CD4-positive, alpha-beta T cell treated with Interleukin-4 for 4 hours (primary cell): ENCODE results near the gene NAPSA.
"Not testable (repeated sequence)": the region's sequence is repeated elsewhere in the genome, so short reads cannot be mapped to it uniquely, and the experiment has no call there.

Experiments used
- DNase-seq: peaks from one replicate; pipeline ENCODE4 v3.0.0-alpha.2; 2020

Gene NAPSA

DNA sequence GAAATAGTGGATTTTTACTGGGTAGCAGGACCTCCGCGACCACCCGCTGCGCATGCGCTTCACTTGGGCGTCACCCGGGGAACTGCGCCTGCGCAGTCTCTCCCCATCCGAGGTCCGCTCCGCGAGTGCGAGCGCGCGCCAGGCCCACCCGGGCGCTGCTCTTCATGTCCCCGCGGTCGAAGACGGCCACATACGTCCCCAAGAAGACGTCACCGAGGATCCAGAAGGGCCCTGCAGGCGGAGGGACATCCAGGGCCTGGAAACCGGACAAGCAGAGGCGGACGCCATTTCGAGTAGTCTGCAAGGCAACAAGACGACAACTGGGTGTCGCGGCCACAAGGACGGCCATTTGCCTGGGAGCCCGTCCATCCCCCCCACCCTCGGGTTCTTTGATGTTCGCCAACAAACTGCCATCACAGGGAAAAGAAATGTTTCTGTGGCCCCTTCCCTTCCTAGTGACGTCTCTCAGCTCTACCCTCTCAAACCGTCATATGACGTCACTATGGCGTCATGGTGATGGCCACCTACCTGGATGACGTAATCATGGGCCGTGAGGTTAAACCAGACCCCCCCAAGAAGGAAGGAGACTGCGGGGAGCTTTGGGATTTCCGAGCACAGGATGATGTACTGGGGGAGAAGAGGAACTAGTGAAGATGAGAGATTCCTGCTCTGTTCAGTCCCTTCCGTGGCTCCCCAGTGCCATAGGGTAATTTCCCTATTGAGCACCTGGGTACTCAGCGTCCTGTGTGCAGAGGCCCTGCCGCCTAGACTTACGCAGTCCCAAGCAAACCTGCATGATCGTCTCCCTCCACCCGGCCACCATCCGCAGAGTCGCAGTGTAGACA, 6.7 kb downstream of the NAPSA start:
- peak; percentile 78 for DNase-seq

GRCh38 chr19:50357178-50358100, 8.0 kb downstream of the NAPSA start:
- DNase-seq, result peak; percentile 86

DNA sequence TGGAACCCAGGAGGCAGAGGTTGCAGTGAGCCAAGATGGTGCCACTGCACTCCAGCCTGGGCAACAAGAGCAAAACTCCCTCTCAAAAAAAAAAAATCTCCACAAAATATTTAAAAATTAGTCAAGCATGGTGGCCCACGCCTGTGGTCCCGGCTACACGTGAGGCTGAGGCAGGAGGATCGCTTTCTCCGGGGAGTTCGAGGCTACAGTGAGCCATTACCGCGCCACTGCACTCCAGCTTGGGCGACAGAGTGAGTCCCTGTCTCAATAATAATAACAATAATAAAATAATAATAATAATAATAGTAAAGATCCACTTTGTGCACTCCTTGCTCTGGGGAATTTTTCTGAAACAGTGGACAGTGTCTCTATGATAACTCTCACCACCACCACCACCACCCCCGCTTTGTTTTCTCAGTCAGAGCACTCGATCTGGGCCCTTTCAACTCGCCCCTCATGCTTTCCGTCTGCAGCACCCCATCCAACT, 8.7 kb downstream of the NAPSA start:
- no peak for DNase-seq

- DNase-seq, result not testable (repeated sequence)
These were observed 12.0 kb downstream of the NAPSA start for GRCh38 chr19:50353487-50353880.

GRCh38 chr19:50352242-50352641, 13.2 kb downstream of the NAPSA start:
- no peak for DNase-seq

GRCh38 chr19:50349277-50350057, 16.0 kb downstream of the NAPSA start:
- no peak for DNase-seq

DNA sequence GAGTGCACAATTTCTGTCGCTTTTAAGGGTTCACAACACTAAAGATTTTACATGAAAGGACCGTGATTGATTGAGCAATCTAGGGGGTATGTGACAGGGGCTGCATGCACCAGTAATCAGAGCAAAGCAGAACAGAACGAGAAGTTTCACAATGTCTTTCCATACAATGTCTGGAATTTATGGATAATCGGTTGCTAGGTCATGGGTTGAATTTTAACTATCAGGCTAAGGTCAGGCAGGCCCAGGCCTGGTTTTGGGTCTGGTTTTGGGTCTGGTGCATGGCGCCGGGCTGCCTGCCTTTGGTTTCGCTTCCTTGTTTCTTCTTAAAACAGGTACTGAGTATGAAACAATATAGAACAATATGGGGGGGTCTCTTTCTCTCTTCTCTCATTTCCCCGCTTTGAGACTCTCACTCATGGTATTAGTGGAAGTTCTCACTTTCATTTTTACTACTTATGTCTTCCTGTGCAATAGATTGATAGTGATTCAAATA, 18.3 kb downstream of the NAPSA start:
- DNase-seq, result not testable (repeated sequence)

GRCh38 chr19:50344661-50345318, 20.6 kb downstream of the NAPSA start:
- no peak for DNase-seq

DNA sequence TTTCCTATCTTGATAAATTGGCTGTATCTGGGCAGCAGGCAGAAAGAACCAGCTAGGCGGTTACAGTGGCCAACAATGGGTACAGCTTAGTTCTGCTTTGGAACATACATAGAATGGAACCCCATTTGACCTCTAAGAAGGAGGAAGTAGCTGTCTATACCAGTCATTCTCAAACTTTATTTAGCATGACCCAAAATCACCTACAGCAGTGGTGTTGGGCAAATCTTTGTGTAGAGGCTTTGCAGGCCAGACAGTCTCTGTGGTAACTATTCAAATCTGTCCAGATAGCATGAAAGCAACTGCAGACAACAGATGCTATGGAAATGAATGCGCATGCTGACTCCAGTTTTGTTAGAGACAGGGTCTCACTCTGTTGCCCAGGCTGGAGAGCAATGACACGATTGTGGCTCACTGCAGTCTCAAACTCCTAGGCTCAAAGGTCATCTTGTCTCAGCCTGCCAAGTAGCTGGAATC, 24.3 kb downstream of the NAPSA start:
- DNase-seq, result no peak

GRCh38 chr19:50340331-50340730, 25.1 kb downstream of the NAPSA start:
- DNase-seq, result no peak

DNA sequence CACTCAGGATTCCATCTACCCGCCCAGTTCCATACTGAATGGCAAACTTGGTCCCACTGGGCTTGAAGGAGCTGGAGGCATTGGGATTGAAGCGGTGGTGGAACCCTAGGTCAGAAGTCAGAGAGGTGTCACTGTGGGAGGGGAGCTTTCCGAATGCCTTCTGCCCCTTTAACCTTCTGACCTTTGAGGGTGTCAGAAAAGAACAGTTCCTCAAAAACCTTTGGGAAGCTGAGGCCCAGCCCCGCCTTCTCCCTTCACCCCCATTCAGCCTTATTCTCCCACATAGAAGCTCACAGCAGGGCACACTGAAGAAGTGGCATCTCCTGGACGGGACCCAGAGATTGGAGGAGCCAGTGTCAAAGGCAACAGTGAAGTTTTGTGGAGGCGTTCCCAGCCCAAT, 28.4 kb downstream of the NAPSA start:
- DNase-seq, result not testable (repeated sequence)

DNA sequence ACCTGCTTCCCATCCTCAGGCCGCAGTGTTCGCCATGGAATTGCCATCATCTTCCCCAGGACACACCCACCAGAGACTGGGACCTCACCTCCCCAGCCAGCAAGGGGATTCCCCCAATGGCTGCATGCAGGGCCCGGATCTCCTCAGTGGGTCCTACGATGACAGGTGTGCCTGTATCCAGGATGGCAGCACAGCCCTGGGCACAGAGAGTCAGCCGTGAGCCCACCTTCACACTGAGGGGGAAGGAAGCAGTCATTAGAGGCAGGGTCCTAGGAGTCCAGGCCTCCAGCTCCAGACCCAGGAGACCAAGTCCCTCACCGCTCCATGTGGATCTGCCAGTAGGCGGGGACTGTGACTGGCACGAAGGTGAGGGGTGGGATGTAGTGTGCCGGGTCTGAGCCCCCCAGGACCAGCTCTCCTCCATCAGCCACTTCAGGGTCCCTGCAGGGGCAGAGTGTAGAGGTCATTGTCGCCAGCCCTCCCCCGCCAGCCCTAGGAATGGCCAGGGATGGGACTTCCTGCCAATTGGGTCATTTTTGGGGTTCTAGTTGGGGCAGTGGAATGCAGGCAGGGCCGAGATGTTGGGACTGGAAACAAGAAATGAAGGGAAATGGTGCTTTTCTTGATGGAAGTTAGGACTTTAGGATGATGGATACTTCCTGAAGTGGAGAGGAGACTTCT, 30.6 kb downstream of the NAPSA start:
- DNase-seq, result no peak

GRCh38 chr19:50333737-50334617, 31.5 kb downstream of the NAPSA start:
- DNase-seq, result no peak

DNA sequence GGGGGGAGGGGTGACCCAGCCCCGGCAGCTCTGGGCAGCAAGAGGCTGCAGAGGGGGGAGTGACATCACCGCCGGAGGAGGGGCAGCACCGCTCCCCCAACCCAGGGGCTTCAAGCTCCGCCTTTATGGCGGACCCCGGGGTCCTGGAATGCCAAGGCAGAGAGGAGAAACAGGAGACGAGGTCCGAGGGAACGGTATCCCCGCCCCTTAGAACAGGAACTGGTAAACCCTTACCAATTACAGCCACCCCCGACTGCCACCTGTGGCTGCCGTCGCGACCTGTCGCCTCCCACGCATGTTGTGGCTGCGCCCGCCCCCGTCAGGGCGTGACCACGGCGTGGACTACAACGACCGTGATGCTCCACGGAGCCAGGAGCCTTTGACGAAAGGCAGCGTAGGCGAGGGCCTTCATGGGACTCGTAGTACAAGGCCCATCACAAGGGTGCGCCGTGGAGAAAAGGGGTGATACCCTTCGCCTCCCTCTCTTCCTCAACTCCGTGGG, 32.2 kb downstream of the NAPSA start:
- DNase-seq, result peak; percentile 91

DNA sequence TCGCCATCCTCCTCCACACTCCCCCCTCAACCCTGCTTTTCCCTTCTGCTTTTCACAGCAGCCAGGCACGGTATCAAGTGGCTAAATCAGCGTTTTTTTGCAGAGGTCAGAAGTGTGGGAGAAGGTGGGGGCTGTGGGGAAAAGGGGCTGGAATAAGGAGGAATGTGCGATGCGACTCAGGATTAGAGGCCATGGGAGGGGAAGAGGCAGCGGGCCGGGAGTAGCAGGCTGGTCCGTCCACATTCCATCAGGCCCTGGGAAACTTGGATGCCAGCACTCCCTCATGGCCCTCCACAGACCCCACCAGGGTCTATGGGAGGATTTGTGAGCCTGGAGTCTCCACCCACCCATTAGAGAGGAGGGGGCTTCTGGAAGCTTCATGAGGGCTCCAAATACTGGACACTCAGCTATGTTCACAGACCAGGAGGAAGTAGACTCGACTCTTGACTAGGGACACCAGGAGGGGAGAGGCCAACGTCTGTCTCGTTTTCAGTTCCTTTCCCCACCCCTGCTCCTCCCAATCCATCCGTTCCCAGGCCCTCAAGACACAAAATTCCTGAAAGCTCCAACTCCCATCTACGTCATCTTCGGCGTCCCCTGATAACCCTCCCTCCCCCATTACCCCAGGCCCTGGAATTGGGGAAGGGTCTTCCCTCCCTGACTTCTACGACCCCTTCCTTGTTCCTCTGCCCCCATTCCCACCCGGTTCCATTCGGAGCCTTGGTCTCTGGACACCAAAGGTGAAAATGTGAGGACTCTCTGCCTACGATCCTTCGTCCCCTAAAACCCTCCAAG, 33.0 kb downstream of the NAPSA start:
- DNase-seq, result no peak

GRCh38 chr19:50331994-50332243, 33.5 kb downstream of the NAPSA start:
- no peak for DNase-seq

GRCh38 chr19:50331221-50331993, 34.0 kb downstream of the NAPSA start:
- no peak for DNase-seq

DNA sequence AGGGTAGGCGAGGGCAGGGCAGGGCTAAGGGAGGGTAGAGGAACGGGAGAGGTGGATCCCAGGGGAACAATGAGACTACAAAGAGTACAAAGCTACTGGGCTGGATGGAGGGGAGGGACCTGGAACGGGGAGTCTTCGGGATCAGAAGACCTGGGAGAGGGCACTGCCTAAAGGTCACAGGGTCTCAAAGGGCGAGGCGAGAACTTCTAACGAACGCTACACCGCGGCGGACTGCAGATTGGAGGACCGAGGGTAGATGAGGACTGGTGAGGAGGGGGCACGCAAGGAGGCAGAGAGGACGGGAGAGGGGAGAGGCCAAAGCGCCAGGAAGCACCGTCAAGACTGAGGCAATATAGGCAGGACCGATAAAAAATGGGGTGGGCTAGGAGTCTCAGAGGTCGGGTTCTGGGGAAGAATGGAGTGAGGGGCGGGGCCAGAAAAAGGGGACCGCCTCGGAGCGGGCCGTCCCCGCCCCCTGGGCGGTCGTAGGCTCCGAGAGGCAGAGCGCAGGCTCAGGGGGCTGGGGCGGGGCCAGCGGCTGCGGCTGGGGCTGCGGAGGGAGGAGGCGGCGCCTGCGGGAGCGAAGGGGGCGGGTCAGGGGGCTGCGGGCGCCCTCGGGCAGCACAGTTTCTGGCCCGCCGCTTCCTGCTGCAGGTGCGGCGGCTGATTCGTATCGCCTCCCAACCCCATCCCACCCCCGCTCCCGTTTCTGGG, 34.9 kb downstream of the NAPSA start:
- peak; percentile 62 for DNase-seq
